Measurements from ENCODE around the gene SRSF2.
"Not testable (repeated sequence)": the region's sequence is repeated elsewhere in the genome, so short reads cannot be mapped to it uniquely, and the experiment has no call there.

Gene SRSF2

GRCh38 chr17:76700617-76701470, 36.3 kb downstream of the SRSF2 start:
- DNase-seq (ENCODE audit: low read depth): no peak

GRCh38 chr17:76700270-76700616, 36.9 kb downstream of the SRSF2 start:
- DNase-seq (ENCODE audit: low read depth): no peak

GRCh38 chr17:76698466-76698977, 38.6 kb downstream of the SRSF2 start:
- DNase-seq (ENCODE audit: low read depth): not testable (repeated sequence)

GRCh38 chr17:76697702-76698465, 39.2 kb downstream of the SRSF2 start:
- no peak for DNase-seq (ENCODE audit: low read depth)

- DNase-seq (ENCODE audit: low read depth): no peak
These were observed 40.1 kb downstream of the SRSF2 start for GRCh38 chr17:76696763-76697701.

GRCh38 chr17:76695059-76695831, 41.9 kb downstream of the SRSF2 start:
- no peak for DNase-seq (ENCODE audit: low read depth)

GRCh38 chr17:76691379-76692191, 45.5 kb downstream of the SRSF2 start:
- no peak for DNase-seq (ENCODE audit: low read depth)

- DNase-seq (ENCODE audit: low read depth): no peak
These were observed 46.4 kb downstream of the SRSF2 start for GRCh38 chr17:76690596-76691280.

GRCh38 chr17:76689859-76690258, 47.3 kb downstream of the SRSF2 start:
- DNase-seq (ENCODE audit: low read depth): no peak

- DNase-seq (ENCODE audit: low read depth): no peak
These were observed 48.9 kb downstream of the SRSF2 start for GRCh38 chr17:76688165-76688622.

- DNase-seq (ENCODE audit: low read depth): no peak
These were observed 49.6 kb downstream of the SRSF2 start for GRCh38 chr17:76687298-76688164.

GRCh38 chr17:76686538-76687297, 50.4 kb downstream of the SRSF2 start:
- DNase-seq (ENCODE audit: low read depth): no peak

GRCh38 chr17:76685846-76686245, 51.3 kb downstream of the SRSF2 start:
- DNase-seq (ENCODE audit: low read depth): no peak

GRCh38 chr17:76685366-76685765, 51.8 kb downstream of the SRSF2 start:
- no peak for DNase-seq (ENCODE audit: low read depth)

- DNase-seq (ENCODE audit: low read depth): no peak
These were observed 52.4 kb downstream of the SRSF2 start for GRCh38 chr17:76684756-76685155.

Measured in stimulated activated CD8-positive, alpha-beta memory T cell treated with anti-CD3 and anti-CD28 coated beads, Interleukin-12 subunit alpha, Interleukin-12 subunit beta, amount 100 ng/mL, for 4 hours (primary cell).